Uterus (tissue), 4 donors: ENCODE measurements around the gene CYFIP1. TPM values are rescaled to one million over a fixed set of nuclear protein-coding genes. Genes with fewer than 3 reads are reported as not detected.

Experiments used
- DNase-seq, 2 donors: peaks; one replicate each; pipeline ENCODE4 v3.0.0-alpha.2; 2019 to 2020
- H3K27ac ChIP-seq, 2 donors: fragments of 200-600 bp; sonication (generic); 1 replicate in 1 of 2; 2 replicates in 1 of 2; pipeline ENCODE4 v1.5.1; 2016 to 2018
- H3K27me3 ChIP-seq, 2 donors: fragments of 200-600 bp; sonication (generic); one replicate each; pipeline ENCODE4 v1.5.1; 2018 to 2019; ENCODE audit warnings: control low read depth in 1 of 2
- H3K36me3 ChIP-seq, 2 donors: fragments of 200-600 bp; sonication (generic); one replicate each; pipeline ENCODE4 v1.5.1; 2019; ENCODE audit warnings: control low read depth in 1 of 2
- H3K4me1 ChIP-seq, 2 donors: fragments of 200-600 bp; sonication (generic); one replicate each; pipeline ENCODE4 v1.5.1; 2018 to 2019; ENCODE audit warnings: control low read depth in 1 of 2
- H3K4me3 ChIP-seq, 2 donors: fragments of 200-600 bp; sonication (generic); 1 replicate in 1 of 2; 2 replicates in 1 of 2; pipeline ENCODE4 v1.5.1; 2018 to 2019; ENCODE audit warnings: mild to moderate bottlenecking in 1 of 2
- H3K9me3 ChIP-seq, 2 donors: fragments of 200-600 bp; sonication (generic); one replicate each; pipeline ENCODE4 v1.5.1; 2019; ENCODE audit warnings: control low read depth in 1 of 2
- CTCF ChIP-seq, 4 experiments: fragments of 200-600 bp in 2 of 4; fragments of 450-650 bp in 2 of 4; sonication (generic) in 2 of 4; IDR thresholded peaks; one replicate each; pipeline ENCODE4 v1.5.1; 2016 to 2019; ENCODE audit warnings: antibody characterized with exemption in 4 of 4, mild to moderate bottlenecking in 2 of 4, moderate library complexity in 1 of 4
- POLR2A ChIP-seq, 2 donors: fragments of 450-650 bp; IDR thresholded peaks; one replicate each; pipeline ENCODE4 v1.6.1; 2016; ENCODE audit warnings: antibody characterized with exemption in 2 of 2, mild to moderate bottlenecking in 1 of 2, moderate library complexity in 1 of 2
- intact Hi-C: fragments of 100-400 bp; cut with DNase I; formaldehyde crosslinking; loops from one replicate; pipeline ENCODE4 v1.15.1; 2023; ENCODE audit warnings: low total_unique reads
- total RNA-seq, 4 donors: library from RNA; depleted of rRNA in 3 of 4; stranded (reverse); fragments of >200 nt in 3 of 4; gene quantifications; one replicate each; pipeline versions ENCODE4 v1.1.0 to v1.2.4, GENCODE V29; 2014 to 2023
- donor health status: DM: yes; HTN: yes; CAD: no.

The CYFIP1 gene
- total RNA-seq, 4 donors from 2014 or later, result 61.5 to 145 (median 101) TPM

GRCh38 chr15:22952796-22953579 lies 27.2 kb downstream of the CYFIP1 start:
- peak overlapping the region in 1 of 2 donors; percentile 44 for H3K27ac ChIP-seq
- peaks cover 0 to 35% of the 10 kb centered on the region in 2 donors for H3K4me1 ChIP-seq

GRCh38 chr15:22951381-22952280 lies 28.5 kb downstream of the CYFIP1 start:
- peak overlapping the region; percentile 12 to 70 for H3K27ac ChIP-seq
- no peaks in the 10 kb centered on the region for H3K27me3 ChIP-seq
- TF ChIP-seq POLR2A (IDR thresholded peaks at IDR 0.05) (no peak), CTCF (IDR thresholded peaks at IDR 0.05) (no peak)
- no peak for DNase-seq
- H3K36me3 ChIP-seq, result no peaks in the 10 kb centered on the region
- intact Hi-C loops, result no loop called here
- no peaks in the 10 kb centered on the region for H3K9me3 ChIP-seq
- no peak overlapping the region for H3K4me3 ChIP-seq
- H3K4me1 ChIP-seq, result peaks cover 0 to 43% of the 10 kb centered on the region in 2 donors

More at GRCh38 chr15:22952796-22953579, 27.2 kb downstream of the CYFIP1 start:
- no peaks in the 10 kb centered on the region for H3K27me3 ChIP-seq
- no peak overlapping the region for H3K4me3 ChIP-seq
- no peak for TF ChIP-seq POLR2A (IDR thresholded peaks at IDR 0.05)
- intact Hi-C loops, result no loop called here
- H3K36me3 ChIP-seq, result no peaks in the 10 kb centered on the region
- DNase-seq, result no peak
- H3K9me3 ChIP-seq, result no peaks in the 10 kb centered on the region

- no peak for DNase-seq
- TF ChIP-seq POLR2A (IDR thresholded peaks at IDR 0.05), result no peak
- TF ChIP-seq CTCF (IDR thresholded peaks at IDR 0.05), result no peak
- Histone ChIP-seq H3K27me3 (no peaks in the 10 kb centered on the region), H3K4me1 (peaks cover 0 to 42% of the 10 kb centered on the region in 2 donors), H3K9me3 (no peaks in the 10 kb centered on the region), H3K27ac (peak overlapping the region; percentile 12 to 80), H3K36me3 (no peaks in the 10 kb centered on the region), H3K4me3 (no peak overlapping the region)
- intact Hi-C loops, result no loop called here
Observed at GRCh38 chr15:22951031-22951380, 29.2 kb downstream of the CYFIP1 start.

- Histone ChIP-seq H3K27ac (peak overlapping the region; percentile 22 to 80), H3K9me3 (no peaks in the 10 kb centered on the region), H3K36me3 (no peaks in the 10 kb centered on the region), H3K4me1 (peaks cover 0 to 36% of the 10 kb centered on the region in 2 donors), H3K27me3 (no peaks in the 10 kb centered on the region), H3K4me3 (no peak overlapping the region)
- intact Hi-C loops, result no loop called here
- TF ChIP-seq POLR2A (IDR thresholded peaks at IDR 0.05), result no peak
- TF ChIP-seq CTCF (IDR thresholded peaks at IDR 0.05), result no peak
- no peak for DNase-seq
Observed at GRCh38 chr15:22950256-22950990, 29.7 kb downstream of the CYFIP1 start.

GRCh38 chr15:22949074-22949547 lies 31.1 kb downstream of the CYFIP1 start:
- peak; percentile 69 to 76 for DNase-seq
- intact Hi-C loops, result no loop called here
- H3K9me3 ChIP-seq, result no peaks in the 10 kb centered on the region
- H3K4me3 ChIP-seq, result peak overlapping the region in 1 of 2 donors; percentile 22
- no peak for TF ChIP-seq POLR2A (IDR thresholded peaks at IDR 0.05)
- TF ChIP-seq CTCF (IDR thresholded peaks at IDR 0.05), result no peak
- peaks cover 0 to 31% of the 10 kb centered on the region in 2 donors for H3K4me1 ChIP-seq
- H3K36me3 ChIP-seq, result no peaks in the 10 kb centered on the region
- no peaks in the 10 kb centered on the region for H3K27me3 ChIP-seq
- H3K27ac ChIP-seq, result peak overlapping the region; percentile 72 to 80
